Pons (tissue), 1 donor: ENCODE results near the gene CYP26C1.

Experiments
- DNase-seq: peaks from one replicate; pipeline ENCODE4 v3.0.0-alpha.2; 2016; ENCODE audit warnings: low spot score

The CYP26C1 gene

DNA sequence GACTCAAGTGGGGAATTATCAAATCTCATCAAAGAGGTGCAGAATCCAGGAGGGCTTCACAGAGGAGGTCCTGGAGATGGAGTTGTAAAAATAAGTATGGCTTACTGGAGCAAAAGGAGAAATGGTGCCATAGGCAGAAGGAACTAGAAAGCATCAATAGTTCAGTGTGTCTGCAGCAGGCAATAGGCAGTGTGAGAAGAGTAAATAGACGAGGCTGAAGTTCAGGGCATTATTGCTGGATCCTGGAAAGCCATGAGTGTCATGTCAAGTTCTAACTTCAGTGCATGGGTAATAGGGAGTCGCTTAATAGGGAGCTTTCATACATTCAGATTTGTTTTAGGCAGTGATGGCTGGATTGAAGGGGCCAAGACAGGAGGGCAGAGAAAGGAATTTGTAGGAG lies 52.4 kb downstream of the CYP26C1 start:
- no peak for DNase-seq

GRCh38 chr10:93115661-93116383 lies 55.2 kb downstream of the CYP26C1 start:
- peak; percentile 52 for DNase-seq
